Measurements from ENCODE around the gene WDR91.

- TF ChIP-seq POLR2A (IDR thresholded peaks at IDR 0.05; ENCODE audit: low read length) (no peak), CTCF (IDR thresholded peaks at IDR 0.05) (no peak), JUN (IDR thresholded peaks at IDR 0.05) (no peak), CHD2 (IDR thresholded peaks at IDR 0.05; ENCODE audit: low read length, partially characterized antibody) (no peak)
Measured at GRCh38 chr7:135246191-135246825, 35.0 kb upstream of the WDR91 start.
